GM23338 (cell line): ENCODE data around the gene DPYSL5. TPM values are rescaled to one million over a fixed set of nuclear protein-coding genes. Genes with fewer than 3 reads are reported as not detected.

ENCODE experiments used
- ATAC-seq: fragments of 200-7000 bp; cut with Tn5 transposase; 3 replicates; pipeline ENCODE4 v1.9.1; 2020
- DNase-seq: peaks from one replicate; pipeline ENCODE4 v3.0.0-alpha.2; 2015; ENCODE audit warnings: low spot score
- H2AFZ ChIP-seq: fragments of 200-600 bp; sonication (generic); 2 replicates; pipeline ENCODE4 v1.8.0; 2016; ENCODE audit warnings: antibody characterized with exemption, mild to moderate bottlenecking, moderate library complexity
- H3F3A ChIP-seq: fragments of 200-600 bp; sonication (generic); replicated peaks from 2 replicates; pipeline ENCODE4 v1.8.0; 2017; ENCODE audit warnings: antibody characterized with exemption, mixed run types, low read depth
- H3K27ac ChIP-seq: fragments of 200-600 bp; sonication (generic); 2 replicates; pipeline ENCODE4 v1.6.1; 2016; ENCODE audit warnings: low read depth
- H3K27me3 ChIP-seq: fragments of 200-600 bp; sonication (generic); 2 replicates; pipeline ENCODE4 v1.8.0; 2016; ENCODE audit warnings: mild to moderate bottlenecking, mixed run types, moderate library complexity; ENCODE audit not compliant: insufficient read depth
- H3K36me3 ChIP-seq: fragments of 200-600 bp; sonication (generic); 2 replicates; pipeline ENCODE4 v1.8.0; 2016; ENCODE audit warnings: mild to moderate bottlenecking; ENCODE audit not compliant: insufficient read depth
- H3K4me1 ChIP-seq: fragments of 200-600 bp; sonication (generic); 2 replicates; pipeline ENCODE4 v1.8.0; 2016; ENCODE audit warnings: mild to moderate bottlenecking, moderate library complexity; ENCODE audit not compliant: insufficient read depth
- H3K4me2 ChIP-seq: fragments of 200-600 bp; sonication (generic); 2 replicates; pipeline ENCODE4 v1.7.1; 2017; ENCODE audit warnings: mixed run types
- H3K4me3 ChIP-seq: fragments of 200-600 bp; sonication (generic); 2 replicates; pipeline ENCODE4 v1.6.1; 2016; ENCODE audit warnings: mixed run types
- H3K79me2 ChIP-seq: fragments of 200-600 bp; sonication (generic); replicated peaks from 2 replicates; pipeline ENCODE4 v1.8.0; 2017; ENCODE audit warnings: mild to moderate bottlenecking; ENCODE audit not compliant: insufficient read depth
- H3K9me2 ChIP-seq: fragments of 200-600 bp; sonication (generic); 2 replicates; pipeline ENCODE4 v1.8.0; 2017; ENCODE audit not compliant: insufficient read depth
- H4K20me1 ChIP-seq: fragments of 200-600 bp; sonication (generic); replicated peaks from 2 replicates; pipeline ENCODE4 v1.8.0; 2017; ENCODE audit warnings: mild to moderate bottlenecking; ENCODE audit not compliant: insufficient read depth
- H3K27ac Mint-ChIP-seq: 2 replicates; pipeline ENCODE4 v1.8.0; 2020; ENCODE audit warnings: inconsistent platforms, mild to moderate bottlenecking, moderate library complexity, mixed read lengths
- H3K27me3 Mint-ChIP-seq: 3 replicates; pipeline ENCODE4 v1.8.0; 2022; ENCODE audit warnings: low read depth, mild to moderate bottlenecking, moderate library complexity, mixed read lengths, inconsistent platforms; ENCODE audit not compliant: insufficient read depth, poor library complexity
- H3K36me3 Mint-ChIP-seq: 3 replicates; pipeline ENCODE4 v1.8.0; 2021; ENCODE audit warnings: low read depth, mild to moderate bottlenecking, inconsistent platforms, moderate library complexity, mixed read lengths
- H3K4me1 Mint-ChIP-seq: 3 replicates; pipeline ENCODE4 v1.8.0; 2020; ENCODE audit warnings: mild to moderate bottlenecking, inconsistent platforms, mixed read lengths
- H3K4me3 Mint-ChIP-seq: 3 replicates; pipeline ENCODE4 v1.8.0; 2021; ENCODE audit warnings: moderate library complexity, mild to moderate bottlenecking, inconsistent platforms, mixed read lengths
- H3K9me3 Mint-ChIP-seq: 3 replicates; pipeline ENCODE4 v1.8.0; 2020; ENCODE audit warnings: moderate library complexity, mild to moderate bottlenecking, inconsistent platforms, mixed read lengths
- CREB1 ChIP-seq: fragments of 250-450 bp; sonication (Bioruptor Pico); IDR thresholded peaks from 2 replicates; pipeline ENCODE4 v1.5.0; 2020; ENCODE audit warnings: low read depth, mild to moderate bottlenecking, moderate library complexity
- CTCF ChIP-seq, 2 experiments: fragments of 200-600 bp in 1 of 2; sonication (generic) in 1 of 2; conservative IDR thresholded peaks; 2 replicates each; pipeline versions ENCODE4 v1.5.1 to v1.6.1; 2016 to 2017; ENCODE audit warnings: antibody characterized with exemption in 2 of 2, low read depth in 2 of 2, mild to moderate bottlenecking in 2 of 2, moderate library complexity in 1 of 2
- ETS1 ChIP-seq: IDR thresholded peaks from 2 replicates; pipeline ENCODE4 v1.6.1; 2016; ENCODE audit warnings: antibody characterized with exemption
- EZH2 ChIP-seq: fragments of 200-600 bp; sonication (generic); IDR thresholded peaks from one replicate; pipeline ENCODE4 v1.8.0; 2017; ENCODE audit warnings: antibody characterized with exemption, mild to moderate bottlenecking, low read depth; ENCODE audit not compliant: unreplicated experiment
- EZH2phosphoT487 ChIP-seq: fragments of 200-600 bp; sonication (generic); IDR thresholded peaks from one replicate; pipeline ENCODE4 v1.8.1; 2018; ENCODE audit warnings: antibody characterized with exemption; ENCODE audit not compliant: unreplicated experiment
- JUNB ChIP-seq: IDR thresholded peaks from one replicate; pipeline ENCODE4 v1.6.1; 2016; ENCODE audit warnings: antibody characterized with exemption; ENCODE audit not compliant: unreplicated experiment
- NANOG ChIP-seq: IDR thresholded peaks from 2 replicates; pipeline ENCODE4 v1.6.1; 2016; ENCODE audit warnings: antibody characterized with exemption, borderline replicate concordance
- POLR2AphosphoS5 ChIP-seq: IDR thresholded peaks from 2 replicates; pipeline ENCODE4 v1.6.1; 2016; ENCODE audit warnings: antibody characterized with exemption, low read depth
- REST ChIP-seq: IDR thresholded peaks from one replicate; pipeline ENCODE4 v1.6.1; 2018; ENCODE audit warnings: antibody characterized with exemption; ENCODE audit not compliant: unreplicated experiment
- STAT1 ChIP-seq: IDR thresholded peaks from one replicate; pipeline ENCODE4 v1.6.1; 2016; ENCODE audit warnings: antibody characterized with exemption; ENCODE audit not compliant: unreplicated experiment
- ZNF114 ChIP-seq: fragments of 250-450 bp; sonication (Bioruptor Pico); IDR thresholded peaks from 2 replicates; pipeline ENCODE4 v1.5.0; 2020; ENCODE audit warnings: mild to moderate bottlenecking, moderate library complexity
- ZNF331 ChIP-seq: fragments of 250-450 bp; sonication (Bioruptor Pico); IDR thresholded peaks from 2 replicates; pipeline ENCODE4 v1.5.0; 2020; ENCODE audit warnings: low read depth, mild to moderate bottlenecking, moderate library complexity
- ZNF462 ChIP-seq: fragments of 250-450 bp; sonication (Bioruptor Pico); IDR thresholded peaks from 2 replicates; pipeline ENCODE4 v1.5.0; 2020; ENCODE audit warnings: mild to moderate bottlenecking, moderate library complexity
- polyA plus RNA-seq: library from polyadenylated mRNA; unstranded; fragments of >200 nt; fragmentation: Nextera tagmentation; extraction: Ambion mirVana; gene quantifications from 2 replicates; pipeline ENCODE4 v1.2.1, GENCODE V29; 2016
- total RNA-seq: library from RNA; depleted of rRNA; stranded (reverse); fragments of >200 nt; shearing (Covaris generic); gene quantifications from 2 replicates; pipeline ENCODE4 v1.2.3, GENCODE V29; 2014

Gene DPYSL5
- total and polyA plus RNA-seq, 2 experiments from 2014 or later, result 3.1 to 8.1 TPM

GRCh38 chr2:26915316-26915715, 67.4 kb downstream of the DPYSL5 start:
- no peak for TF ChIP-seq ZNF114
- TF ChIP-seq REST, result no peak
- TF ChIP-seq NANOG, result no peak
- TF ChIP-seq POLR2AphosphoS5, result no peak
- no peak for TF ChIP-seq ETS1
- TF ChIP-seq ZNF331 (CRISPR knock-in tag), result no peak
- TF ChIP-seq JUNB, result no peak
- no peak for TF ChIP-seq ZNF462 (CRISPR knock-in tag)
- no peak for TF ChIP-seq CTCF (conservative IDR thresholded peaks at IDR 0.05; ENCODE audit: low read depth in 2 of 2)
- no peak for TF ChIP-seq CREB1
- no peak for TF ChIP-seq STAT1
- TF ChIP-seq EZH2phosphoT487, result no peak
- no peak for TF ChIP-seq EZH2
- Histone ChIP-seq H3K4me3 (no peak overlapping the region), H4K20me1 (no peaks in the 10 kb centered on the region), H2AFZ (no peak overlapping the region), H3K27me3 (no peaks in the 10 kb centered on the region), H3K4me2 (no peak overlapping the region), H3K9me2 (no peaks in the 10 kb centered on the region), H3F3A (peaks cover 4% of the 10 kb centered on the region; the same call in 1 of the 2 replicates), H3K4me1 (peaks cover 20% of the 10 kb centered on the region), H3K79me2 (no peaks in the 10 kb centered on the region), H3K36me3 (no peaks in the 10 kb centered on the region), H3K27ac (no peak overlapping the region)
- H3K4me3 Mint-ChIP-seq, result no peak overlapping the region
- no peak overlapping the region for H3K27ac Mint-ChIP-seq
- no peaks in the 10 kb centered on the region for H3K36me3 Mint-ChIP-seq
- H3K4me1 Mint-ChIP-seq, result peaks cover 26% of the 10 kb centered on the region
- no peak for DNase-seq
- H3K27me3 Mint-ChIP-seq, result no peaks in the 10 kb centered on the region
- H3K9me3 Mint-ChIP-seq, result no peaks in the 10 kb centered on the region
- ATAC-seq, result no peak
